Measurements from ENCODE around the gene GINS2.

- TF ChIP-seq CTCF (conservative IDR thresholded peaks at IDR 0.05) (no peak), EZH2 (IDR thresholded peaks at IDR 0.05; ENCODE audit: low read depth) (no peak)
Measured at GRCh38 chr16:85650135-85650843, 38.5 kb downstream of the GINS2 start.
